Keratinocyte (primary cell): ENCODE data around the gene DPP10.

Experiments
- EZH2 ChIP-seq: IDR thresholded peaks from one replicate; pipeline ENCODE4 v1.6.1; 2012; ENCODE audit warnings: inconsistent platforms, mild to moderate bottlenecking, low read length, moderate library complexity
- TF ChIP-seq, protein P1 (sequence below), 3 experiments: IDR thresholded peaks in 1 of 3; conservative IDR thresholded peaks in 1 of 3; optimal IDR thresholded peaks in 1 of 3; 2 replicates in 2 of 3; 3 replicates in 1 of 3; pipeline versions ENCODE3 to v1.5.1; 2011; ENCODE audit warnings: low read length in 3 of 3, mild to moderate bottlenecking in 3 of 3, moderate library complexity in 2 of 3, control low read depth in 1 of 3, inconsistent platforms in 1 of 3; ENCODE audit not compliant: insufficient read depth in 2 of 3; ENCODE audit errors: extremely low read depth in 1 of 3

GRCh38 chr2:114699423-114699944, 257.0 kb downstream of the DPP10 start:
- TF ChIP-seq, protein P1, sequence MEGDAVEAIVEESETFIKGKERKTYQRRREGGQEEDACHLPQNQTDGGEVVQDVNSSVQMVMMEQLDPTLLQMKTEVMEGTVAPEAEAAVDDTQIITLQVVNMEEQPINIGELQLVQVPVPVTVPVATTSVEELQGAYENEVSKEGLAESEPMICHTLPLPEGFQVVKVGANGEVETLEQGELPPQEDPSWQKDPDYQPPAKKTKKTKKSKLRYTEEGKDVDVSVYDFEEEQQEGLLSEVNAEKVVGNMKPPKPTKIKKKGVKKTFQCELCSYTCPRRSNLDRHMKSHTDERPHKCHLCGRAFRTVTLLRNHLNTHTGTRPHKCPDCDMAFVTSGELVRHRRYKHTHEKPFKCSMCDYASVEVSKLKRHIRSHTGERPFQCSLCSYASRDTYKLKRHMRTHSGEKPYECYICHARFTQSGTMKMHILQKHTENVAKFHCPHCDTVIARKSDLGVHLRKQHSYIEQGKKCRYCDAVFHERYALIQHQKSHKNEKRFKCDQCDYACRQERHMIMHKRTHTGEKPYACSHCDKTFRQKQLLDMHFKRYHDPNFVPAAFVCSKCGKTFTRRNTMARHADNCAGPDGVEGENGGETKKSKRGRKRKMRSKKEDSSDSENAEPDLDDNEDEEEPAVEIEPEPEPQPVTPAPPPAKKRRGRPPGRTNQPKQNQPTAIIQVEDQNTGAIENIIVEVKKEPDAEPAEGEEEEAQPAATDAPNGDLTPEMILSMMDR (optimal IDR thresholded peaks at IDR 0.05 in 1 of 3, IDR thresholded peaks at IDR 0.05 in 1 of 3, conservative IDR thresholded peaks at IDR 0.05 in 1 of 3; ENCODE audit: extremely low read depth in 1 of 3, insufficient read depth in 2 of 3, low read length in 3 of 3): no peak
- no peak for TF ChIP-seq EZH2
